Neural crest cell (in vitro differentiated cells): Measurements from ENCODE around the gene EMILIN3. TPM values are rescaled to one million over a fixed set of nuclear protein-coding genes. Genes with fewer than 3 reads are reported as not detected.

ENCODE experiments used
- DNase-seq: peaks from one replicate; pipeline ENCODE4 v3.0.0; 2021; ENCODE audit warnings: low read depth, mixed read lengths, low spot score
- H3K27ac Mint-ChIP-seq: one replicate; pipeline ENCODE4 v1.8.0; 2021; ENCODE audit warnings: mild to moderate bottlenecking, mixed read lengths; ENCODE audit not compliant: unreplicated experiment
- H3K27me3 Mint-ChIP-seq: 2 replicates; pipeline ENCODE4 v1.8.0; 2021; ENCODE audit warnings: low read depth, mild to moderate bottlenecking, mixed read lengths
- H3K36me3 Mint-ChIP-seq: 2 replicates; pipeline ENCODE4 v1.8.0; 2021; ENCODE audit warnings: low read depth, mild to moderate bottlenecking, mixed read lengths
- H3K4me1 Mint-ChIP-seq: 2 replicates; pipeline ENCODE4 v1.8.0; 2021; ENCODE audit warnings: mixed read lengths
- H3K4me3 Mint-ChIP-seq: one replicate; pipeline ENCODE4 v1.8.0; 2021; ENCODE audit warnings: mild to moderate bottlenecking, mixed read lengths
- H3K9me3 Mint-ChIP-seq: 2 replicates; pipeline ENCODE4 v1.8.0; 2021; ENCODE audit warnings: mixed read lengths
- total RNA-seq: library from RNA; stranded (reverse); gene quantifications from 2 replicates; pipeline ENCODE4 v1.2.1, GENCODE V29; 2021
- TF ChIP-seq, protein P1 (sequence below): fragments of 200-600 bp; sonication (generic); conservative IDR thresholded peaks from 2 replicates; pipeline ENCODE4 v1.5.0; 2021; ENCODE audit warnings: antibody characterized with exemption, mild to moderate bottlenecking

The EMILIN3 gene
- total RNA-seq, 1 donor from 2014 or later = 6.9 TPM

DNA sequence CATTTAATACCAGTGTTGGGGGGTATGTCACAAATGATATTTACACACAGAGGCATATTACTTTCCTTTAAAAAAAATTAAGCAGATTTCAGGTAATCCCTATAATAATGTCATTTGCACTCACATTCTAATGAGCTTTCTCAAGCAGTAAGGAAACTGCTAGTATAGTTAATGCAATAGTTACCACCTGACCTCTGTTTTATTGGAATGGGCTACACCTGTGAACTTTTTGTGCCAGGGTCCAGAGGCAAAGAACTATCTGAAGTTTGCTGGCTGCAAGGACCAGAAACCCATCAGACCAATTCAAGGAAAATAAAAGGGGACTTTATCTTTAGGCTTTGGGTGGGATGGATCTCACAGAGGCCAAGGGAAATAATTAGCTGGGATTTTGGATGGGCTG is 46.2 kb downstream of the EMILIN3 start:
- no peaks in the 10 kb centered on the region for H3K9me3 Mint-ChIP-seq
- peaks cover 17% of the 10 kb centered on the region for H3K4me1 Mint-ChIP-seq
- H3K27ac Mint-ChIP-seq = no peak overlapping the region
- H3K27me3 Mint-ChIP-seq = peaks cover 5% of the 10 kb centered on the region
- no peaks in the 10 kb centered on the region for H3K36me3 Mint-ChIP-seq
- TF ChIP-seq, protein P1, sequence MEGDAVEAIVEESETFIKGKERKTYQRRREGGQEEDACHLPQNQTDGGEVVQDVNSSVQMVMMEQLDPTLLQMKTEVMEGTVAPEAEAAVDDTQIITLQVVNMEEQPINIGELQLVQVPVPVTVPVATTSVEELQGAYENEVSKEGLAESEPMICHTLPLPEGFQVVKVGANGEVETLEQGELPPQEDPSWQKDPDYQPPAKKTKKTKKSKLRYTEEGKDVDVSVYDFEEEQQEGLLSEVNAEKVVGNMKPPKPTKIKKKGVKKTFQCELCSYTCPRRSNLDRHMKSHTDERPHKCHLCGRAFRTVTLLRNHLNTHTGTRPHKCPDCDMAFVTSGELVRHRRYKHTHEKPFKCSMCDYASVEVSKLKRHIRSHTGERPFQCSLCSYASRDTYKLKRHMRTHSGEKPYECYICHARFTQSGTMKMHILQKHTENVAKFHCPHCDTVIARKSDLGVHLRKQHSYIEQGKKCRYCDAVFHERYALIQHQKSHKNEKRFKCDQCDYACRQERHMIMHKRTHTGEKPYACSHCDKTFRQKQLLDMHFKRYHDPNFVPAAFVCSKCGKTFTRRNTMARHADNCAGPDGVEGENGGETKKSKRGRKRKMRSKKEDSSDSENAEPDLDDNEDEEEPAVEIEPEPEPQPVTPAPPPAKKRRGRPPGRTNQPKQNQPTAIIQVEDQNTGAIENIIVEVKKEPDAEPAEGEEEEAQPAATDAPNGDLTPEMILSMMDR = no peak
- DNase-seq = no peak
- peak overlapping the region; percentile 29 for H3K4me3 Mint-ChIP-seq

DNA sequence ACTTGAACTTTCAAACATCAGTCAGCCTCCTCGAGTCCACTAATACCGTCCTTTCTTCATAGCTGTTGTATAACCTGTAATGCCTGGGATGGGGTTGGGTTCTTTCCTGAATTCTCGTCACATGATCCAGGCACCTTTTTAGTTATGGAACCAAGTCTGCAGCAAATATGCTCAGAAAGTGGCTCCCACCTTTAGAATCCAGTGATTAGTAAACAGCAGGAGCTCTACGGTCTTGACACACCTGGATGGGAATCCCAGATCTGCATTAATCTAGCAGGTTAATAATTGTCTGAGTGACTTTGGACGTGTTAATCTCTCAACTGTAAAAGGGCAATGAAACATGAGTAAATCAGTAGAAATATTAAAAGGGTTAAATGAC is 48.4 kb downstream of the EMILIN3 start:
- Mint-ChIP-seq H3K36me3 (no peaks in the 10 kb centered on the region), H3K4me1 (peaks cover 24% of the 10 kb centered on the region), H3K9me3 (no peaks in the 10 kb centered on the region), H3K27ac (no peak overlapping the region), H3K27me3 (peaks cover 5% of the 10 kb centered on the region), H3K4me3 (peak overlapping the region; percentile 70)
- TF ChIP-seq, protein P1 = no peak
- no peak for DNase-seq

DNA sequence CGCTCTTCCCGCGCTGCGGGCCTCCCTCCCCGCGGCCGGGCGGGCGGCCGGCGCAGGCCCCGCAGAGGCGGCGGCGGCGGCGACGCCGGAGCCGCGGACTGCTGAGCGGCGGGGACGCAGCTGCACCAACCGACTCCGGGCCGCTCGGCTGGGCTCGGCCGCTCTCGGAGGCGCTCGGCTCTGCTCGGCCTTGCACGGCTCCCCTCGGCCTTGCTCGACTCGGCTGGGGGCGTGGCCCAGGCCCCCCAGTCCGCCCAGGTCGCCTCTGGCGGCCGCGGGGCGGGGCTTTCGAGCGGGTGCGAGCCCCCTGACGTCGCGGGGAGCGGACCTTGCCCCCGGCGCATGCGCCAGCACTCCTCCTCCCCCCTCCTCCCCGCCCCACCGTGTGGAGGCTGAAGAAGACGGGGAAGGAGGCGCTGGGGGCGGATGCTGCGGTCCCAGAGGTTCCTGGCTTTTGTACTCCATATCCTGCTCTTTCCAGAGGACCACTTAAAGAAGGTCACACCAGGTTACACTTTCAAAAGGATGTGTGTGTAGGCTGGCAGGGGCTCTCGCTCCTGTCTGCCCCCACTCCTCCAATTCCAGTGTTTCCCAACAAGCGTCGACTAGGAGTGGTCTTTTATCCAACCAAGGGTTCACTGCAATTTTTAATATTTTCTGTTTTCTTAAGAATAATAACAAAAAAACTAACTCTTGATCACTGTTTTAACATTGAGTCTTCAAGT is 48.9 kb downstream of the EMILIN3 start, which contains the start of gene ZHX3:
ZHX3 (minus strand) TSS at position 186 of the 725 bp plus-strand sequence. CDS start 112,815 bp downstream, outside the sequence.
- H3K9me3 Mint-ChIP-seq = no peaks in the 10 kb centered on the region
- H3K27ac Mint-ChIP-seq = no peak within 1 kb of the TSS
- peak within 1 kb of the TSS; percentile 88 for H3K4me3 Mint-ChIP-seq
- peaks cover 24% of the 10 kb centered on the region for H3K4me1 Mint-ChIP-seq
- TF ChIP-seq, protein P1 = no peak
- DNase-seq = peak; percentile 93
- H3K36me3 Mint-ChIP-seq = no peaks in the 10 kb centered on the region
- peaks cover 5% of the 10 kb centered on the region for H3K27me3 Mint-ChIP-seq

DNA sequence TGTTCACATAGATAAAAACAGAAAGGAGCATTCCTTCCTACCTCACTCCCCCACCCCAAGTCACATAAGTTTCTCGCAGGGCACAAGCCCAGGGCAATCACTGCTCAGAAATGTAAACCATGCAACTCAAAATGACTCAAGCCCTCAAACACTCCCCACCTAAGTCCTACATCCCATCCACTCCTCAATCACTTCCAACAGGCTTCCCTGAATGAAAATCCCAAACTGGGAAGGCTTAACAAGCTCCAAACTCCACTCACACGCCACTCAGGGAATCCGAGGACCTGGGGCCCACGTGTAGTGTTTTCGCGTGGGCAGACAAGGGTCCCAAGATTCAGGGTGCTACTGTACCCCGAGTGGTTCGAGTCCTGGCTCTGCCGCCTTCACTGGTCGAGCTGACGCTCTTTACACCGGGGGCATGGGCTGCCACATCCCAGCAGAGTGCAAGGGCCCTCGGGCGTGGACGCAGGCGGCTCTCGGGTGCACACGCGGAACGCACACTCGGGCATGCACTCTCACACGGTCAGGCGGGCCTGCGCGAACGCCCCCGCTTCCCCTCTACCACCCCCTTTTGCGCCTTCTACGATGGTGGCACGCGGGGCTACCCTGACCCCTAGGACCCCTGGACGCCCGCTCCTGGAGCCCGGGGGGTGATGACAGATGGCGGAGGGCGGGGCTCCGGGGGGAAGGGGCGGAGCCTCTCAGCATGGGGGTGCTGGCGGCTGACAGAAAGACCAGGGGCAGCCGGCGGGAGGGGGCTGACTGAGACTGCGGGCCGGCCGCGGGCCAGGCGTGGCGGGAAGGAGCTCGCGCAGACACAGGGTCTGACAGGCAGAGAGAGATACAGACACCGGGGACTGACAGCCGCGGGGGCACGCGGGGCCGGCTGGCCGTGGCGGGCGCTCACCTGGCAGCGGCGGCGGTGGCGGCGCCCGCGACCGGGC is 49.7 kb downstream of the EMILIN3 start:
- TF ChIP-seq, protein P1 = no peak
- H3K9me3 Mint-ChIP-seq = no peaks in the 10 kb centered on the region
- H3K36me3 Mint-ChIP-seq = no peaks in the 10 kb centered on the region
- no peak overlapping the region for H3K27ac Mint-ChIP-seq
- peak overlapping the region; percentile 88 for H3K4me3 Mint-ChIP-seq
- H3K4me1 Mint-ChIP-seq = peaks cover 24% of the 10 kb centered on the region
- peaks cover 5% of the 10 kb centered on the region for H3K27me3 Mint-ChIP-seq
- peak; percentile 48 for DNase-seq

DNA sequence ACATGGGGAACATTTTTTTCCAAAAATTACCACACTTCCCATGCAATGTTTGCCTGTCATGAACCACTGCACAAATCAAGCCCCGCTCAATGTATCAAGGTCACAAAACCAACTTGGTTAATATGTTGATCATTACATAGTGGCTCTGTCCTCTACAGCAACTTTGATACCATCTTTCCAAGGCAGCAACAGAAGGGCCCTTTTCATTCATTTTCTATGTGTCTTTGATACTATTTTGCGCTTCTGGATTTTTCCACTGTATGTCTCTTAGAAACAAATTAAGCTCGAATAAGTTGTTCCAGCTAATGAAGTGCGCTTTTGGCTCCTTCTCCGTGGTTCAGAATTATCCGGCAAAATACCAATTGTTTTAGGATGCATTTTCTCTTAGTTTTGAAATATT is 50.6 kb downstream of the EMILIN3 start:
- Mint-ChIP-seq H3K27me3 (peaks cover 5% of the 10 kb centered on the region), H3K4me3 (peak overlapping the region; percentile 88), H3K36me3 (no peaks in the 10 kb centered on the region), H3K27ac (no peak overlapping the region), H3K9me3 (no peaks in the 10 kb centered on the region), H3K4me1 (peaks cover 24% of the 10 kb centered on the region)
- TF ChIP-seq, protein P1 = no peak
- DNase-seq = no peak
